ENCODE measurements around the gene ANKRD29. TPM values are rescaled to one million over a fixed set of nuclear protein-coding genes. Genes with fewer than 3 reads are reported as not detected.

The ANKRD29 gene
- total and polyA plus RNA-seq, 2 experiments from 2014 or later: 6.6 to 36.6 TPM

DNA sequence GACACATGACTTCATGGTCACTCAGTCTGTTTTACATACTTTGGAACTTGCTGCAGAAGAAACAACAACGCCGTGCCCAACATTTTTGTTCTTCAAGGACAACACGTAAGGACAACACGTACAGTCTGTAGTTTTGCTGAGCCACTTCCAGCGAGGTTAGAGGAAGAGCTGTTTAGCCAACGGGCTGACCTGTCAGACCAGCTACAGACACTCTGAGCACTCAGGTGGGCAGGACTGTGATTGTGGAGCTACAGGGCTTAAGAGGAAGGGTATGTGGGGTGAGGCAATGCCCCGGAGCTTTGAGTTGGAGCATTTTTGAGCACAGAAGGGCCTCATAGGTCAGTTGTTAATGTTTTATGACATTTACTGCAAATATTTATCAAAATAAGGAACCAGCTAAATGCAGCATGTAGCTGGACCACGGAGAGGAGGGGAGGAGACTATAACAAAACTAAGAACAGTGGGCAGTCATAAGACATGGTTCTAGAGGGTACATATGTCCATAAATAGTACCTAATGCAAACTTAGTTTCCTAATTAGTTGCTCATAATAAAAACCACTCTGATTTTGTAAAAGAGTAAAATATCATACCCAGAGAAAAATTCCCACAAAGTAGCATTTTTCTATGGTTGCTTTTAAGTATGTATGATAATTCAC, 50.1 kb downstream of the ANKRD29 start (continued):
- TF ChIP-seq, protein P1, sequence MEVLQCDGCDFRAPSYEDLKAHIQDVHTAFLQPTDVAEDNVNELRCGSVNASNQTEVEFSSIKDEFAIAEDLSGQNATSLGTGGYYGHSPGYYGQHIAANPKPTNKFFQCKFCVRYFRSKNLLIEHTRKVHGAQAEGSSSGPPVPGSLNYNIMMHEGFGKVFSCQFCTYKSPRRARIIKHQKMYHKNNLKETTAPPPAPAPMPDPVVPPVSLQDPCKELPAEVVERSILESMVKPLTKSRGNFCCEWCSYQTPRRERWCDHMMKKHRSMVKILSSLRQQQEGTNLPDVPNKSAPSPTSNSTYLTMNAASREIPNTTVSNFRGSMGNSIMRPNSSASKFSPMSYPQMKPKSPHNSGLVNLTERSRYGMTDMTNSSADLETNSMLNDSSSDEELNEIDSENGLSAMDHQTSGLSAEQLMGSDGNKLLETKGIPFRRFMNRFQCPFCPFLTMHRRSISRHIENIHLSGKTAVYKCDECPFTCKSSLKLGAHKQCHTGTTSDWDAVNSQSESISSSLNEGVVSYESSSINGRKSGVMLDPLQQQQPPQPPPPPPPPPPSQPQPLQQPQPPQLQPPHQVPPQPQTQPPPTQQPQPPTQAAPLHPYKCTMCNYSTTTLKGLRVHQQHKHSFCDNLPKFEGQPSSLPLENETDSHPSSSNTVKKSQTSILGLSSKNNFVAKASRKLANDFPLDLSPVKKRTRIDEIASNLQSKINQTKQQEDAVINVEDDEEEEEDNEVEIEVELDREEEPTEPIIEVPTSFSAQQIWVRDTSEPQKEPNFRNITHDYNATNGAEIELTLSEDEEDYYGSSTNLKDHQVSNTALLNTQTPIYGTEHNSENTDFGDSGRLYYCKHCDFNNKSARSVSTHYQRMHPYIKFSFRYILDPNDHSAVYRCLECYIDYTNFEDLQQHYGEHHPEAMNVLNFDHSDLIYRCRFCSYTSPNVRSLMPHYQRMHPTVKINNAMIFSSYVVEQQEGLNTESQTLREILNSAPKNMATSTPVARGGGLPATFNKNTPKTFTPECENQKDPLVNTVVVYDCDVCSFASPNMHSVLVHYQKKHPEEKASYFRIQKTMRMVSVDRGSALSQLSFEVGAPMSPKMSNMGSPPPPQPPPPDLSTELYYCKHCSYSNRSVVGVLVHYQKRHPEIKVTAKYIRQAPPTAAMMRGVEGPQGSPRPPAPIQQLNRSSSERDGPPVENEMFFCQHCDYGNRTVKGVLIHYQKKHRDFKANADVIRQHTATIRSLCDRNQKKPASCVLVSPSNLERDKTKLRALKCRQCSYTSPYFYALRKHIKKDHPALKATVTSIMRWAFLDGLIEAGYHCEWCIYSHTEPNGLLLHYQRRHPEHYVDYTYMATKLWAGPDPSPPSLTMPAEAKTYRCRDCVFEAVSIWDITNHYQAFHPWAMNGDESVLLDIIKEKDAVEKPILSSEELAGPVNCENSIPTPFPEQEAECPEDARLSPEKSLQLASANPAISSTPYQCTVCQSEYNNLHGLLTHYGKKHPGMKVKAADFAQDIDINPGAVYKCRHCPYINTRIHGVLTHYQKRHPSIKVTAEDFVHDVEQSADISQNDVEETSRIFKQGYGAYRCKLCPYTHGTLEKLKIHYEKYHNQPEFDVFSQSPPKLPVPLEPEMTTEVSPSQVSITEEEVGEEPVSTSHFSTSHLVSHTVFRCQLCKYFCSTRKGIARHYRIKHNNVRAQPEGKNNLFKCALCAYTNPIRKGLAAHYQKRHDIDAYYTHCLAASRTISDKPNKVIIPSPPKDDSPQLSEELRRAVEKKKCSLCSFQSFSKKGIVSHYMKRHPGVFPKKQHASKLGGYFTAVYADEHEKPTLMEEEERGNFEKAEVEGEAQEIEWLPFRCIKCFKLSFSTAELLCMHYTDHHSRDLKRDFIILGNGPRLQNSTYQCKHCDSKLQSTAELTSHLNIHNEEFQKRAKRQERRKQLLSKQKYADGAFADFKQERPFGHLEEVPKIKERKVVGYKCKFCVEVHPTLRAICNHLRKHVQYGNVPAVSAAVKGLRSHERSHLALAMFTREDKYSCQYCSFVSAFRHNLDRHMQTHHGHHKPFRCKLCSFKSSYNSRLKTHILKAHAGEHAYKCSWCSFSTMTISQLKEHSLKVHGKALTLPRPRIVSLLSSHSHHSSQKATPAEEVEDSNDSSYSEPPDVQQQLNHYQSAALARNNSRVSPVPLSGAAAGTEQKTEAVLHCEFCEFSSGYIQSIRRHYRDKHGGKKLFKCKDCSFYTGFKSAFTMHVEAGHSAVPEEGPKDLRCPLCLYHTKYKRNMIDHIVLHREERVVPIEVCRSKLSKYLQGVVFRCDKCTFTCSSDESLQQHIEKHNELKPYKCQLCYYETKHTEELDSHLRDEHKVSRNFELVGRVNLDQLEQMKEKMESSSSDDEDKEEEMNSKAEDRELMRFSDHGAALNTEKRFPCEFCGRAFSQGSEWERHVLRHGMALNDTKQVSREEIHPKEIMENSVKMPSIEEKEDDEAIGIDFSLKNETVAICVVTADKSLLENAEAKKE (CRISPR knock-in tag; IDR thresholded peaks at IDR 0.05): no peak
- no peak for TF ChIP-seq ZNF114 (CRISPR knock-in tag; IDR thresholded peaks at IDR 0.05)
- no peak for TF ChIP-seq CREB1 (CRISPR knock-in tag; IDR thresholded peaks at IDR 0.05; ENCODE audit: low read depth)
- TF ChIP-seq EZH2phosphoT487 (IDR thresholded peaks at IDR 0.05; ENCODE audit: unreplicated experiment): no peak
- no peak for TF ChIP-seq ZNF331 (CRISPR knock-in tag; IDR thresholded peaks at IDR 0.05; ENCODE audit: low read depth)

- ATAC-seq (no peak), DNase-seq (ENCODE audit: low spot score) (no peak)
- H3K4me1 ChIP-seq (ENCODE audit: insufficient read depth): no peaks in the 10 kb centered on the region
- no peak overlapping the region for H2AFZ ChIP-seq
- H3K27ac ChIP-seq (ENCODE audit: low read depth): no peak overlapping the region
- no peaks in the 10 kb centered on the region for H3K27me3 ChIP-seq (ENCODE audit: insufficient read depth)
- no peaks in the 10 kb centered on the region for H3K36me3 ChIP-seq (ENCODE audit: insufficient read depth)
- no peak overlapping the region for H3K27ac Mint-ChIP-seq
- H3K9me2 ChIP-seq (ENCODE audit: insufficient read depth): no peaks in the 10 kb centered on the region
- no peaks in the 10 kb centered on the region; the same call in 1 of the 2 replicates for H4K20me1 ChIP-seq (replicated peaks; ENCODE audit: insufficient read depth)
- peaks cover 2% of the 10 kb centered on the region for H3K27me3 Mint-ChIP-seq (ENCODE audit: insufficient read depth, low read depth, poor library complexity)
- no peaks in the 10 kb centered on the region for H3K9me3 Mint-ChIP-seq
- H3K4me2 ChIP-seq: no peak overlapping the region
- no peaks in the 10 kb centered on the region for H3K4me1 Mint-ChIP-seq
- H3K4me3 ChIP-seq: no peak overlapping the region
- no peak overlapping the region for H3K4me3 Mint-ChIP-seq
- no peaks in the 10 kb centered on the region for H3K36me3 Mint-ChIP-seq (ENCODE audit: low read depth)
- H3F3A ChIP-seq (replicated peaks; ENCODE audit: low read depth): no peaks in the 10 kb centered on the region
- TF ChIP-seq EZH2 (IDR thresholded peaks at IDR 0.05; ENCODE audit: low read depth, unreplicated experiment): no peak
- no peak for TF ChIP-seq ETS1 (IDR thresholded peaks at IDR 0.05)
- no peak for TF ChIP-seq ZNF331 (CRISPR knock-in tag; IDR thresholded peaks at IDR 0.05; ENCODE audit: low read depth)
- TF ChIP-seq NANOG (IDR thresholded peaks at IDR 0.05; ENCODE audit: borderline replicate concordance): no peak
- H3K79me2 ChIP-seq (replicated peaks; ENCODE audit: insufficient read depth): no peaks in the 10 kb centered on the region
These were observed 53.2 kb downstream of the ANKRD29 start for GRCh38 chr18:23609390-23610023.
